Stimulated activated CD4-positive, alpha-beta T cell treated with anti-CD3 and anti-CD28 coated beads, TNF-alpha, amount 100 ng/mL, for 4 hours (primary cell): ENCODE data around the gene GLIPR1.
A peak's percentile ranks its signal among the peaks of the same experiment; 100 is the strongest.
"Not testable (repeated sequence)": the region's sequence is repeated elsewhere in the genome, so short reads cannot be mapped to it uniquely, and the experiment has no call there.

Experiments
- DNase-seq, 3 experiments: peaks; one replicate each; pipeline ENCODE4 v3.0.0-alpha.2; 2020; ENCODE audit warnings: low read depth in 3 of 3

The GLIPR1 gene

DNA sequence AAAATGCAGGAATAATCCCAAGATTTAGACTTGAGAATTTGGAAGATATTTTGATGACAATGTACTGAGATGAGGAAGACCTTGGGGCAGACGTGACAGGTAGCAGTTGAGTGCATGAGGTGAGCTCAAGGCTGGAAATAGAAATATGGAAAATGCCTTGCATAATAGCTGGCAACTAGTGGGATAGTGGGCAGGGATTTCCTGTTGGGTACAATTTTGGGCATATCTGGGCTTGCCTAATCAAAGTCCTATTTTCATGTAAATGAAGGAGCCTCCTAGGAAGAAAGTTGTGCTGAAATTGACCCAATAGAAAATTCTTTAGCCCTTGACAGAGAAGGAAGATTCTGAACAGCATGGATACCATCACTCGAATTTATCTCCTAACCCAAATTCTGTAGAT lies 6.4 kb upstream of the GLIPR1 start:
- no peak for DNase-seq

DNA sequence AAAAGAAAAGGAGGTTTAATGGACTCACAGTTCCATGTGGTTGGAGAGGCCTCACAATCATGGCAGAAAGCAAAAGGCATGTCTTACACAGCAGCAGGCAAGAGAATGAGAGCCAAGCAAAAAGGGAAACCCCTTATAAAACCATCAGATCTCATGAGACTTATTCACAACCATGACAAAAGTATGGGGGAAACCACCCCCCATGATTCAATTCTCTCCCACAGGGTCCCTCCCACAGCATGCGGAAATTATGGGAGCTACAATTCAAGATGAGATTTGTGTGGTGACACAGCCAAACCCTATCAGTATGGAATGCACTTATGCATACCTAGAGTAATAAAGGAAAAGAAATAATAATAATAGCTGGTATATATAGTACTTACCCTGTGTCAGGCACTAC lies 4.5 kb upstream of the GLIPR1 start:
- DNase-seq = no peak

DNA sequence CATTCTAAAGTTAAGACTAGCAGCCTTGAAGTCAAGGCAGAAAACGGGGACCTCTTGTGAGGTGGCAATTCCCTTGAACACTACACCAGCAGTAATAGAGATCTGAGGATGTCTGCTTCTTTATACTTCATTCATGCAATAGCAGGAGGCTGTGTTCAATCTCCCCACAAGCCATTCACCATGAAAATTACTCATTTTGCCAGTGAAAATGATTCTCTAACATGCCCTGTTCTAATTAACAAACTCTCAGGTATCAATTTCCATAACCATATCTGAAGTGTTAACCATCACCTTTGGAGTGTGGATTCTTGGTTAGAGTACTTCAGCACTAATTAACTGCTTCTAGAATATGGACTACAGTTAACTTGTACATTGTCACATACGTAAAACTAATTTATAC lies 3.4 kb upstream of the GLIPR1 start:
- DNase-seq = no peak

DNA sequence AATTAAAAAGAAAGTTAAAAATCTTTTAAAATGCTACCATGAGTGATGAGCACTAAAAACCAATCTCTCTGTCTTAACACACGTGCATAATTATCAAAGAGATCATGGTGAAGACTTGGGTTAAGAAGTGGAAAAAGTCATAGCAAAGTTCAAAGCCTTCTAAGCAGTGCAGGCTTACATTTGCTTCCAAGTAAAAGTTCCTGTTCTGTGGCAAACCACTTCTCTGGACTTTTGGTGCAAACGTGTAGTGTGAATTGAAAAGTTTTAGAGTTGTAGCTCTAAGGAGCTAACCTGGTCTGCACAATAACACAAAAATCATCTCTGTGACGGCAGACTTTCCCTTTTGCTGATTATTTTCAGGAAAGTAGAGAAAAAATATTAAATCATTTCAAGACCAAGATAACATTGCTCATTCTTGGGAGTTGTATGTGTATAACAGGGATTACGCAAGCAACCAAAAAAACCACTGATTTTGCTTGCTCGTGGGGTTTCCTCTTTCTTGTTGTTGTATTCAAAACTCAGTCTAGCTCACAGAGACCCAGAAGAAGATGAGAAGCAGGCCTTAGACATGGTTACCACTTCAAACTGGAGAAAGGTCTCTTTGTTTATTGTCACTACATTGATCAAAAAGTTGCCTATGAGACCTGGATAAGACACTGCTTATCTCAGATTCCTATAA lies 2.3 kb upstream of the GLIPR1 start:
- no peak for DNase-seq

DNA sequence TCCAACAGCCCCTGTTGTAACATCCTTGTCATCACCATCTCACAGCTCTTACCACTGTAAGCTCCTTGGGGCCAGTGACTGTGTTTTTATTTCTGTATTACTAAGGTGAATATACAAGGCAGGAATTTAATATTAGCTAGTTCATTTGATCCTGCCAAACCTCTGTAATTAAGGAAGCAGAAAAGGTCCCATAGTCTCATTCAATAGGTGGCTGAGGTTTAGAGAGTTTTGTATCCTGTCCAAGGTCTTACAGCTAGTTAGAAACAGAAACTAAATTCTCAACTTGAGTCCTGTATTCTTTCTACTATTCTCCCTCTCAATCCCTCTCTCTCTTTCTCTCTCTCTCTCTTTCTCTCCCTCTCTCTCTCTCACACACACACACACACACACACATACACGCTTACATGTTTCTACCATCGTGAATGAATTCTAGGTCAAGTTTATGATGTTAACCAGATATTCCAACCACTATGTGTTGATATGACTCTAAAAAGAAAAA lies 543 bp upstream of the GLIPR1 start:
- no peak for DNase-seq

DNA sequence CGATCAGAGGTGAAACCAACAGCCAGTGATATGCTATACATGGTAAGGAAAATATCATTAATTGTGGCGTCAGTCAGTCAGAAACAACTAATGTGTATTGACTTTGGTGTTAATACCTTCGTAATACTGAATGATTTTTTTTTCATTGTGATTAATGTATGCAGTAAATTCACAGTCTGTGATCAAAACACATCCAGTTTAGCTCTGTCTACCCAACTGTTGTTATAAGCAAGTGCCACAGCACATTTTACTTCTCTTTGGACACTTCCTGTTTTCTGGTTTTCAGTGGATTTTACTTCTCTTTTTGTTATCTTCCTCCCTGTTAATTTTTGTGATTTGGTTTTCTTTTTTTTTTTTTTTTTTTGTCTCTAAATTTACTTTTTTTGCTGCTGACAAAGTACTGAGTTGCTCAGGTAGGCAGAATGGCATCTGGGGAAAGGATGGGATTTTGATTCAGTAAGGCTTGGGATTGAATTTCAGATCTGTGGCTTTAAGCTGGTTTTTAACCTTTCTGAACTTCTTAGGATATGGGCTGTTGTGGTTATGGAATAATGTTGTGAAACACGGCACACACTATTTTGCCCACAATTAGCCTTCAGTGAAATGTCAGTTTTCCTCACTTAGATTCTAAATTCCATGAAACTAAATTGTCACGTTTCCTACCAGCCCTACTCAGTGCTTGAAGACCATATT lies 604 bp downstream of the GLIPR1 start:
- DNase-seq = no peak

DNA sequence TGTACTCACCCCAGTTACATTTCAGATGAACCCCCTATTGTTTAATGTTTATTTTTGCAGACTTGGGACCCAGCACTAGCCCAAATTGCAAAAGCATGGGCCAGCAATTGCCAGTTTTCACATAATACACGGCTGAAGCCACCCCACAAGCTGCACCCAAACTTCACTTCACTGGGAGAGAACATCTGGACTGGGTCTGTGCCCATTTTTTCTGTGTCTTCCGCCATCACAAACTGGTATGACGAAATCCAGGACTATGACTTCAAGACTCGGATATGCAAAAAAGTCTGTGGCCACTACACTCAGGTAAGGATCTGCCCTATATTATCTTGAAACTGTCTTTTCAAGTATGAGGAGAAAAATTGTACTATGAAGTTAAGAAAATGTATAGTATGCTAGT lies 1.2 kb downstream of the GLIPR1 start:
- no peak for DNase-seq

DNA sequence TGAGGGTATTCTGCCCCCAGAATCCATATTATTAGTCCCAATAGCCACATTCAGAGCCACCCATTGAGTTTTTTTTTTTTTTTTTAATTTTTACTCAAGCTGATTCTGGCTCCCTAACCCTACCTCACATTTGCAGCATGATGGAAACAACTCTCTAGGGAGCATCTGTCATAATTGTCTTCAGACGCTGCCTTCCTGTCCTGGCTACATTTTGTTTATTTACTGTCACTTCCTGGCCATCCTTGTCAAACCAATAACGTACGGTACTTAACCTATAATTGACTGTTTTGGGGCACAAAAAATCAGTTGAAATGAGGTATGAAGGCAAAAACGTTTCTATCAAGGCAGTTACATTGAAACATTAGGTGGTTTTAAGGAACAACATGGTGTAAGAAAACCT lies 2.1 kb downstream of the GLIPR1 start:
- DNase-seq = no peak

DNA sequence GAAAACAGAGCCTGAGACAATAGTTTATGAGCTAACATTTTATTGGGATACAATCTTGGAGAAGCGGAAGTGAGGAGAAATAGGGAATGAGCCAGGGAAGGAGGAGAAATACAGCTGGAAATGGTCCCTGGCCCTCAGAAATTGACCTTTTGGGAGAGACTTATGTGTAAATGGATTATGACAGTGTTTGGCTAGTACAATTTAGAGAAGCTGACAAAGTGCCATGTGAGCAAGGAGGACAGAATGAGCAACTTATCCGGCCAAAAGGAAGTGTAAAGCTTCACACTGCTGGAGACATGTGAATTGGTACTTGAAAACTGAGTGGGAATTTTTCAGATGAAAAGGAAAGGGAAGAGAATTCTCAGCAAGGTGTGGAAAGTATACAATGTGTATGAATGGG lies 2.9 kb downstream of the GLIPR1 start:
- DNase-seq = no peak

DNA sequence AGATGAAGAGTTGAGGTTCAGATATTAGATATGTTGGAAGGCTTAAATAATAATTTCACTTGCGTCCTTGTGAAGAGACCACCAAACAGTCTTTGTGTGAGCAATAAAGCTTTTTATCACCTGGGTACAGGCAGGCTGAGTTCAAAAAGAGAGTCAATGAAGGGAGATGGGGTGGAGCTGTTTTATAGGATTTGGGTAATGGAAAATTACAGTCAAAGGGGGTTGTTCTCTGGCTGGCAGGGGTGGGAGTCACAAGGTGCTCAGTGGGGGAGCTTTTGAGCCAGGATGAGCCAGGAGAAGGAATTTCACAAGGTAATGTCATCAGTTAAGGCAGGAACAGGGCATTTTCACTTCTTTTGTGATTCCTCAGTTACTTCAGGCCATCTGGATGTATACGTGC lies 3.9 kb downstream of the GLIPR1 start:
- not testable (repeated sequence) for DNase-seq

DNA sequence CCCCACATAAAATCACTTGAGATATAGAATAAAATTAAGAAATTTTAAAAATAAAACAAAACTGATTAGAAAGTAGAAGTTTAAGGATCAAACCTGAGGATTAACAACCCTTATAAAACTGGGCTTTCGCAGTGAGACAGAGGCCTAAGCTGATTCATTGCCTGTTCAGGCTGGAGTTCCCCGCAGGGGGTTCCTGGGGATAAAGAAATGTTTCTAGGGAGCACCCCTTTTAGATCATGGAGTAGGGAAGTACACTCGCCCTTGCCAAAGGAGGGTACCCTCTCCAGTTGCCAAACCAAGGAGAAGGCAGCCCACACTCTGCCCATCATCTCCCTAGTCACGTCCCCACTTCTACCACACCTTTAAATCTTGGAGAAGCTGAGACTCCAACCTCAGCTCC lies 6.8 kb downstream of the GLIPR1 start:
- DNase-seq = no peak

DNA sequence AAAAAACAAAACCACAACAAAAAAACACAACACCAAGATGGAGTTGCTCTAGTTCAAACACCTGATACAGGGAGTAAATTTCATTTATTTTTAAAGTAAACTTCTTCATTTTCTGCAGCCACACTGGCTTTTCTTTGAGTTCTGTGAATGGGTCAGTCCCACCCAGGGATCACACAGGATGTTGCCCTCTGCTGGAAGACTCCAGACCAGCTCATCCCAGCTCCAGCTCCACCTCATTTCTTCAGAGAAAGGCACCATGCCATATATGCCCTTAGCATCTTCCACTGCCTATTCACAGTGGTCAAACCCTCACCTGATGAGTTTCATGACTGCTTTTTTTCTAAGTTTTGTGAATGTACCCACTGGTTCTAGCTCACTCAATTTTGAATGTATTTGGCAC lies 8.0 kb downstream of the GLIPR1 start:
- no peak for DNase-seq

DNA sequence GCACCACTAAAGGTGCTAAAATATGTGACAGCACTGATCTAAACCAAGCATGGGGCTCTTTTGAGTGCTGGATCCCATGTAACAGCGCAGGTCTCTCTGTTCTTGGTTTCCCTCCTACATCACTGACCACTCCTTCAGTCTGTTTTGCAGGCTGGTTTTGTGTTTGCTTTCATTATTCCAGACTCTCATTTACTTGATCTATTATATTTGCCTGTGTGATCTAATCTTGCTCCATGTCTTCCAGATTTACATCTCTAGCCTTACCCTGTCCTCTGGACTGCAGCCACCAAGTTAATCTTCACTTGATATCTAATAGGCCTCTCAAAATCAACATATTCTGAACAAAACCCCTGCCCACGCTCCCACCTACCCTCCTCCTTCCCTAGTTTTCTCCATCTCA lies 8.6 kb downstream of the GLIPR1 start:
- no peak for DNase-seq

DNA sequence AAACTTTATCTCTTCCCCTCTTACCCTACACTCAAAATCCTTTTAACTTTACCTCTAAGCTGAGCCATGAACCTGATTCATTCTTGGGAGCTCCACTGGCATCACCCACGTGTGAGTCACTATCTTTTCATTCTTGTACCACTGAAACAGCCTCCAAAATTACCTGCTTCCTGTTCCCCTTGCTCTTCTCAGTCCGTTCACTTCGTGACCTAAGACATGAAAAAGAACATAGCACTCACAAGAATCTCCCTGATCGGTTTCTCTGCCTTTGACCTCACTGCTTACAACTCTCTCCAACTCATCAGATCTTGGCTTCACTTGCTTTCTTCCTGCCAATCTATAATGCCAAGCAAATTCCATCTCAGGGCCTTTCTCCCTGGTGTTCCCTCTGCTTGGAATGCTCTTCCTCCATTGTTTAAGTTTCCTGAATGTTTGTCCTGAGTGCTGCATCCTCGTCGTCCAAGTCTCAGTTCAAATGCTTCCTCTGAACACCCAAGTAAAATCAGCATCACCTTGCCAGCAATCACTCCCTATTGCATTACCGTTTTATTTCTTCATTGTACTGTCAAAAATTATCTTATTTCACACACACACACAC lies 9.2 kb downstream of the GLIPR1 start:
- DNase-seq = no peak

DNA sequence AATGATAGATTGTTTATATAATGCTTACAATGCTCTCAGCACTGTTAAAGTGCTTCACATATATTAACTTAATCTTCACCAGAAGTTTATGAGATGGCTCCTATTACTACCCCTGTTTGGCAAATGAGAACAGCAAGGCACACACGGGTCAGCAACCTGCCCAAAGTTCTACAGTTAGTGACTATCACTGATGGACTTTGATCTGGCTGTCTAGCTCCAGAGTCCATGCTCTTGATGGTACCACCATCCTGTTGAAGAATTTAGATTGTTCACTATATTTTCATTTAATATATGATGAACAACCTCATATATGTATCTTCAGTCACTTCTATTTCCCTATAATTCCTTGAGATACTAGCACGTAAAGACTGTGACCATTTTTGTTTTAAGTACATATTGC lies 10.6 kb downstream of the GLIPR1 start:
- no peak for DNase-seq

DNA sequence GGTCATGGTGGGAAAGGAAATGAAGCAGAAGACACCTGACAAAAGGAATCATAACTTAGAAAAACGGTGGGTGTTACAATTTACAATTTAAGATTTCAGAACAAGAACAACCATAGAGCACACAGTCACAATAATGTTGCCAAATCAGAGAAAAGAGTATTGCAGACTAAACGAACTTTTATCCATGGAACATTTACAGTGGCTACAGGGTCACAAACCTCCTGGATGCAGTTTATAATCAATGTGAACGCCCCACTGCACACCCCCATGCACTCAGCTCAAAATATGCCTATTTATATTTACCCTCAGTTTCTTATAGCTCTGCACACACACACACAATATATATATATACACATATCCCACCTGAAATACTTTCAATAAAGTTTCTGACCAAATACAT lies 22.9 kb downstream of the GLIPR1 start:
- DNase-seq = no peak

DNA sequence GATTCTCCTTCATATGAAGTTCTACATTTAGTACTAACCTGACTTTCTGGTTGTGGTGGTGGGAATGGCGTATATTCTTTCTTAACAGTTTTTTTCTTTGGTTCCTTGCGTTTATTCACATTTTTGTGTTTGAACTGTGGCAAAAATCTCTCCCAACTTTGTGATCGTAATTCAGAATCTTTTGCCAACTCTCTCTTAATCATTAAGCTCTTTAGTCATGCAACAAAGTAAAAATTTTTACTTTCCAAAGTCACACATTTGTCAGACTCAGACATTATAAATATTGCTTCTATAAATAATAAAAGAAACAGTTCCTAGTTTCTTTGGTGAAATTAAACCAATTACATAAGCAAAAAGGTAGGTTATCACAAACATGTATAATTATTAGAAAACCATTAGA lies 23.3 kb downstream of the GLIPR1 start:
- no peak for DNase-seq

DNA sequence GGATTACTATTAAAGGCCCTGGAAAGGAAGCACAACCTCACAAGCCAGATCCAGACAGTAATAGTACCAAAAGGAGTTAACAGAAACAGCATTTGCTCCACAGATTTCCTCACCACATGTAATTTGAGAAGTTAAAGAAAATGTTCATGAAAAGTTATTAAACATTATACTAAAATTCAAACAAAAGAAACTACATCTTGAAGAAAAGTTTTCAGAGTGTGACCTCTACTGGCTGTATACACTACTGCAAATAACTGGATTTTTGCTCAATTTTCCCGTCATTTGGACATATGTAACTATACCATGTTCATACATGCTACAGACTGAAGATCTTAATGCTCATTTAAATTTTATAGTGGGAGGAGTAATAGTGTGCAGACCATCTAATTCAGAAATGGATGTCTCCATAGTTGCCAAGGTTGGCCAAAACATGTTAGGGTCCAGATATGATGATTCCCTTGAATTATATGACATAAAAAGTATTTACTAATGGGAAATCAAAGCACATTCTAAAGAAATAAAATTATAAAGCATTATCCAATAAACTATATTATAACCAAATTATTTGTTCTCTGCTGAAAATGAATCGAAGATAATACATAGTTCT lies 25.3 kb downstream of the GLIPR1 start:
- DNase-seq = no peak

DNA sequence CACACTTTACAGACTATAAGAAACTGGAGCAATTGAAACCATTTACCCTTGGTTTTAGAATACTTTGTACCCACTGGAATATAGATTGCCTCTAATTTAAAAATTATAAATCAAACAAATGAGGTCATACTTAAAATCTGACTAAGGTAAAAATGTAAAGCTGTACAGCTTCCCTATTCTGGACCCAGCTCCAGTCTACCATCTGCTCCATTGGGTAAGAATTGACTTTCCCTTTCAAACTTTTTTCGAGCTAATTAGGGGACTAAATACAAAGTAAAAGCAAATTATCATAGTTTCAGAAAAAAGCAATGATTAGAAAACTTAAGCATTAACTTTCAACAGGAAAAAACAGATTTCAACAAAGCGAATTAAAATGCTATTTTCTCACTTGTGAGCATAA lies 26.5 kb downstream of the GLIPR1 start:
- DNase-seq = no peak

DNA sequence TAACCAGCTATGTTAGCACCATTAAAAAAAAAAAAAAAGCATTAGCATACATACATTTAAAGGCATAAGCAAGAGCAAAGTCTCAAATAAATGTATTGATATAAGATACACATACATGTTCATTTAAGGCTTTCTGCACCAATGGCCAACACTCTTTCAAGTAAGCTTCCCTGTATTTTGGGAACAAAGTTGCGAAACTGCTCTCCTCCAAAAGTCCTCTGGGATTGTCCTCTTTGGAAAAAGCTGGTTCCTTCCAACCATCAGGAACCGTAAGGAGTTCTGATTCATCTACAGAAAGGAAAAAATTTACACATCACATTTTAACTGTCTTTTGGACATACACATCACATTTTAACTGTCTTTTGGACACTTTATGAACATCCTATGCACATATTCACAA lies 27.6 kb downstream of the GLIPR1 start:
- DNase-seq = no peak

DNA sequence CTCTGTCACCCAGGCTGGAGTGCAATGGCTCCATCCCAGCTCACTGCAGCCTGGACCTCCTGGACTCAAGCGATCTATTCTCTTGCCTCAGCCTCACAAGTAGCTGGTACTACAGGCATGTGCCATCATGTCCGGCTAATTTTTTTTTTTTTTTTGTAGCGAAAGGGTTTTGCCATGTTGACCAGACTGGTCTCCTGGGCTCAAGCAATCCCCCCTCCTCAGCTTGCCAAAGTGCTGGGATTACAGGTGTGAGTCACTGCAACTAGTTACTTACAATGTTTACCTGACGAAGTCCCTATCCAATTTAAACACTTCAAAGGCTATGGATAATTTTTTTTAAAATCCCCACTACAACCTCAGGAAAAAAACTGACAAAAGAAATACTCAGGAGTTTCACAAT lies 29.1 kb downstream of the GLIPR1 start:
- no peak for DNase-seq

DNA sequence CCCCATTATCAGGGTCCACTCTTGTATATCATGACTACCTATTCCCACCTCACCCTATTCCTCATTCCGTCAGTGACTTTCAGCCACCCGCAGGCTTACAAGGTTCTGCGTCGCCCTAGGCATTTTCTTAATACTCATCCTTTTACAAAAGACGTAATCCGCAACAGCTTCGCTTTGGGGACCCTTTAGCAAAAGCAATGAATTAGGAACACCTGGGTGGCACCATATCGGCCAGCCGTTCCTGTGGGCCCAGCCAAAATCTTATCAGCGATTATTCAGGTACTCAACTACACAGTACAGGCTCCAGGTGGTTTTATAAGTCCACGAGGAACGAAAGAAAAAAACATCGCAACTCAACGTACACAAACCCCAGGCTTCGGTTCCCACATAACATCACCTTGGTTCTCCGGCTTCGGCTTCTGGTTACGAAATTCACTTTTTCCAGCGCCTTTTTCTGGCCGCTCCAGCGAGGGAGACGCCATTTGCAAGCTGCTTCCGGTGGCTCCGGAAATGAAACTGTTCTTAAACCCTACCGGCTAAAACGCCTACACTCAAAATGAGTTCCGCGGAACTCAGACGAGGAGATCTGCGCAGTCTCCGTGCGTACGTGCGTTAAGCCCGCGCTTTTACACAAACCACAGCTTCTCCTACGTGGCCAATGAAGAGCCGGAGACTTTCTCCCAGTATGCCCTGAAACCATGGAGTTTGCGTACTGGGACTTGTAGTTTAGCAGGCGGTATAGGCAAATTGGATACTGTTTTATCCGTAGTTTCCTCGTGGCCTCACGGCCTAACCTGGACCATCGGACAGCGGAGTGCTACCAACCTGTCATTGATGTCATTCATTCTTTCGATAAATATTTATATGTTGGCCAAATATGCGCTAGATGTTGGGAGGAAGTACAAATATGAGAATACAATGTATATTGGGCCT lies 30.8 kb downstream of the GLIPR1 start, which contains the start of gene KRR1:
Gene KRR1, minus strand, starts transcription at position 494 of the 933 bp plus-strand sequence. Its CDS starts 12 bp downstream, at position 482.
- peak; percentile 59 to 82 (median 79) for DNase-seq
